Stimulated activated CD4-positive, alpha-beta T cell treated with anti-CD3 and anti-CD28 coated beads, Interleukin-4, amount 100 ng/mL, for 1 hour (primary cell): Measurements from ENCODE around the gene NKPD1.
"Not testable (repeated sequence)": the region's sequence is repeated elsewhere in the genome, so short reads cannot be mapped to it uniquely, and the experiment has no call there.

ENCODE experiments used
- DNase-seq: peaks from one replicate; pipeline ENCODE4 v3.0.0-alpha.2; 2020

Gene NKPD1

GRCh38 chr19:45137179-45137761 lies 23.5 kb downstream of the NKPD1 start:
- DNase-seq = no peak

- no peak for DNase-seq
Observed at GRCh38 chr19:45136507-45137178, 24.1 kb downstream of the NKPD1 start.

DNA sequence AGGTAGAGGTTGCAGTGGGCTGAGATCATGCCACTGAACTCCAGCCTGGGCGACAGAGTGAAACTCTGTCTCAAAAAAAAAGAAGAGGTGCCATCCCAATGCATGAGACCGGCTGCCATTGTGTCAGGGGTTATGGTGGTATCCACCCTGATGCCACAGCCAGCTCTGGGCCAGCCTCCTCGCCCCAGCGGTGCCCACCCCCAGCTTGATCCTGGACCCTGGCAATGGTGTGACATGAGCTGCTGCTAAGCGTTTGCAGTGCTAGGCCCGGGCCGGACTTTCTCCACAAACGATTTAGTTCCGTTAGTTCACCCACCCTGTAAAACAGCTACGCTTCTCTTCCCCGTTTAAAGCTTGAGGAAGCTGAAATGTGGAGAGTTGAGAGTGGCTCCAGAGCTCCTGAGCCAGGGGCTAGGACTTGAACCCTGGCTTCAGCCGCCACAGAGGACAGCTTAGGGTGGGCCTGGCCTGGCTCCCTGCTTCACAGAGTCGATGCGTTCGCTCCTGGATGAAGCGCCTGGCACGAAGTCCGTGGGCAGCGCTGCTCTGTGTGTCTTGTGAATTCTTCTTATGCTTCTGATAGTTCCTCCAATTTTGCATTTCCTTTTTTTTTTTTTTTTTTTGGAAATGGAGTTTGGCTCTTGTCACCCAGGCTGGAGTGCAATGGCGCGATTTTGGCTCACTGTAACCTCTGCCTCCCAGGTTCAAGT lies 25.5 kb downstream of the NKPD1 start:
- DNase-seq = no peak

DNA sequence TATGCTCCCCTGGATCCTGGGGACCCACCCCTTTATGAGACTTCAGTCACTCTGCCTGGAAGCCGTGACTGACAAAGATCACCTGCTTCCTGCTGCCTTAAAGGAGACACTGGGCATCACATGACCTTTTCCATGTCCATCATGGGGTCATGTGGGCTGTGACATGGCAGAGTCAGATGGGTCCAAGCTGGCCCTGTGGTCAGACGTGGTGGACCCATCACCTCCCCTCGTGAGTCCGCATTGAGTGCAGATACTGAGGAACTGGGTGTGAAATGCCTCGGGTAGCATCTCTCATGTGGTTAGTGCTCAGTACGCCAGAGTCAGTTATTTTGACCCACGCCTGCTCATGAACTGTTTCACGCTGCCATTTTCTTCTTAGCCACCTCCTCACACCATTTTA lies 27.1 kb downstream of the NKPD1 start:
- no peak for DNase-seq

DNA sequence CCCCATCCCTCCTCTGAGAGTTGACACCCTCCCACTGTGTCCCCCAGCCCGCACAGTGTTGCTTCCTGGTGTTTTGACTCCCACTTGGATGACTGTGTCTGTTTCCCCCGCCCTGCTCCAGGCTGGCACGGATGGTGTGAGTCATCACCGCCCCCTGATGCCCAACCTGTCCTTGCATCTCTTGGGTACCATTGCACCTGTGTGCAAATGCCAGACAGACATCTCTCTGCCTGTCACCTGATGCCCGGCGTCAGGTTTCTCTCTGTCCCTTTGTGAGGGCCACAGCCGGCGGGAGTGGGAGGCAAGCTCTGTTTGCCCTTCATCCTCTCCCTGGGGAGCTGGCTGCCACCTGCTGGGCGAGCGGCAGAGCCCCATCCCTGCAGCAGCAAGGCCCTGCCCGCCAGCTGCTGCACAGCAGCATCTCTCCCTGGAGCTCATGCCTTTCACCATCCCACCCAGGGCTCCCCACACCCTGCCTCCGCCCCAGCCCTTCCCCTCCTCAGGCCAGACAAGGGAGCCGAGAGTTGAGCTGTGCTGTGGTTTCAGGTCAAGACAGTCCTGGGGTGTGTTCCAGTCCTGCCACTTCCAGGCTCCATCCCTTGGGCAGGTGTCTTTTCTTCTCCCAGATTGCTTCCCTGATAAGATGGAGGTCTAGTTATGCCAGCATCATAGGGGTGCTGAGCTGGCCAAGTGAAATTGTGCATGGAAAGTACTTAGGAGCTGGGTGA lies 29.7 kb downstream of the NKPD1 start:
- no peak for DNase-seq

- DNase-seq = no peak
Observed at GRCh38 chr19:45130236-45130635, 30.5 kb downstream of the NKPD1 start.

DNA sequence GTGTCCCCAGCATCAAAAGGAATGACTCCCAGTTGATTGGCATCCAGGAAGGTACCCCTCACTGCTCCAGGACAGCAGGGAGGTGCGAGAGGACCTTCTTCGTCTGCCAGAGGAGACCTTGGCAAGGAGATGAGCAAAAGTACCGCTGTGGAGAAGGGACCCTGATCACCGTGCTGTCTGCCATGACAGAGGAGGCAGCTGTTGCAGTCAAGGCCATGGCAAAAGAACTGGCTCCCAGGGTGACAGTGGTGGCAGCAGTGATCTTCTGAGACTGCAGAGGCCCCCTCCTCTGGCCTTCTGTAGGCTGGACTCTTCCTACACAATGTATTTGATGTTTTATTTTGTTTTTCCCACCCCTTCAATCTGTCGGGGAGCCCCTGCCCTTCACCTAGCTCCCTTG lies 32.0 kb downstream of the NKPD1 start:
- no peak for DNase-seq

- no peak for DNase-seq
Observed at GRCh38 chr19:45128146-45128545, 32.6 kb downstream of the NKPD1 start.

DNA sequence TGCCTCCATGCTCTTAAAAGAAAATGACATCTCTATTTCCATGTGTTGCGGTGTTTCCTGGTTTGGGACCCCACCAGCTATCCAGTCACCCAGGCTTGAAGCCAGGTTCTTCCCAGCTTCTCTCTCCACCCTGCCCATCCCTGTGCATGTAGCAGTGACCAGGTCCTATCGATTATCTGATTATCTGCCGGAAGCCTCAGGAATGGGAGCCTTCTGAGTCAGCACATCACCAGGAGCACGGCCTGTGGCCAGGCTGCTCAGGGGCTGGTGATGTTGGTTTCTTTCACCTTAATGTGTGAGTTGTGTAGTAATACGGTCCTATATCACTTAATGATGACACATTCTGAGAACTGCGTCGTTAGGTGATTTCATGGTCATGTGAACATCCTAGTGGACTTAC lies 34.1 kb downstream of the NKPD1 start:
- no peak for DNase-seq

GRCh38 chr19:45125975-45126493 lies 34.7 kb downstream of the NKPD1 start:
- peak; percentile 68 for DNase-seq

GRCh38 chr19:45125360-45125759 lies 35.4 kb downstream of the NKPD1 start:
- no peak for DNase-seq

DNA sequence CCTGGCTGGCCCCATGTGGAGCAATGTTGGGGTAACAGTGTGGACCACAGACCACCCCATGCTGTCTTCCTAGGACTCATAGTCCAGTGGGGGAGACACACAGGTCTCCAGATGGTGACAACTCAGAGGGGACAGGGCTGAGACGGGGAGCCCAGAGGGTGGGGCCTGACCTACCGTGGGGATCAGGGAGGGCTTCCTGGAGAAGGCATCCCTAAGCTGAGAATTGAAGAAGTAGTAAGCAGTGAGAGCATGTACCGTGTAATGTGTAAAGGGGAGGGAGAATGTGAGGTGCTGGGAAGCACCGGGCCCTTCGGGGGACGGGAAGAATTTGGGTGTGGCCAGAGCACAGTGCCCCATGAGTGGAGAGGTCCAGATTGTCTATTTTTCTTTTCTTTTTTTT lies 36.8 kb downstream of the NKPD1 start:
- DNase-seq = no peak

GRCh38 chr19:45123440-45123850 lies 37.3 kb downstream of the NKPD1 start:
- DNase-seq = no peak

DNA sequence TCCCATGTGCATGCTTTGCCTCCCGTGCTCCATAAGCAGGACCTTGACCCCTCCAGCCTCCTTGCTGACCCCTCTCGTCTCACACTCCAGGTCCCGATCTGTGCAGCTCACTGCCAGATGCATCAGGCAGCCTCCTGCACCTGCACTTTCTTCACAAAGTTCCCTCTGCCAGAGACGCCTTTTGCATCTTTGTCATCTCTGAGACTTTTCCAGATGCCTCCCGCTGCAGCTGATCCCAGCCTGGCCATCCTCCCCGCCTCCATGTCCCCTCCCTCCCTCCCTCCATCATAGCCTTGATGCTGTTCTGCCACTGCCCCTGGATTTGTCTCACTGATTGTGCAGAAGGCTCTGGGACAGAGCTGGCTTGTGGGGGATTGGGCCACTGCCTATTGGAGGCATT lies 38.0 kb downstream of the NKPD1 start:
- DNase-seq = no peak

DNA sequence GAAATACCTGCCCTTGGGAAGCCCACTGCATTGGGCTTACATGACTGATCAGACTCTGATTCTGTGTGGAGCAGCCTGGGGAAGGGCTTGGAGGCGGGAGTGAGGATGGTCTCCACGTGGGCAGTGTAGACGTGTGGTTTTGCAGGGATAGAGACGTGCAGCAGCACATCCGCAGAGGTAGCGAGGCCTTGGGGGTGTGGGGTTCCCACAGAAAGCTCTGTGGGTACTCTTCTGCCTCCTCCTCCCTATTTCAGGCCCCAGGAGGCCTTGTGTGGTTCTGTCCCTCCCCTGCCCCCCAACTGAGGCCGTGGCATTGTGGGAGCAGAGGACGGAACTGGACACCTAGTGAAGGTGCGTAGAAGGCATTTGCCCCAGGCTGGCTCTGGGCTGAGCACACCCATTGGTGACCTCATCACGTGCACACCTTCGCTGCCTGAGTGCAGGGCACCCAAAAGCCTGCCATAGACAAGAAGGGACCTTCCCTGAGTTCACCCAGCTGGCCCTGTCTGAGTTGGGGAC lies 38.9 kb downstream of the NKPD1 start:
- no peak for DNase-seq

GRCh38 chr19:45119582-45119981 lies 41.2 kb downstream of the NKPD1 start:
- no peak for DNase-seq

DNA sequence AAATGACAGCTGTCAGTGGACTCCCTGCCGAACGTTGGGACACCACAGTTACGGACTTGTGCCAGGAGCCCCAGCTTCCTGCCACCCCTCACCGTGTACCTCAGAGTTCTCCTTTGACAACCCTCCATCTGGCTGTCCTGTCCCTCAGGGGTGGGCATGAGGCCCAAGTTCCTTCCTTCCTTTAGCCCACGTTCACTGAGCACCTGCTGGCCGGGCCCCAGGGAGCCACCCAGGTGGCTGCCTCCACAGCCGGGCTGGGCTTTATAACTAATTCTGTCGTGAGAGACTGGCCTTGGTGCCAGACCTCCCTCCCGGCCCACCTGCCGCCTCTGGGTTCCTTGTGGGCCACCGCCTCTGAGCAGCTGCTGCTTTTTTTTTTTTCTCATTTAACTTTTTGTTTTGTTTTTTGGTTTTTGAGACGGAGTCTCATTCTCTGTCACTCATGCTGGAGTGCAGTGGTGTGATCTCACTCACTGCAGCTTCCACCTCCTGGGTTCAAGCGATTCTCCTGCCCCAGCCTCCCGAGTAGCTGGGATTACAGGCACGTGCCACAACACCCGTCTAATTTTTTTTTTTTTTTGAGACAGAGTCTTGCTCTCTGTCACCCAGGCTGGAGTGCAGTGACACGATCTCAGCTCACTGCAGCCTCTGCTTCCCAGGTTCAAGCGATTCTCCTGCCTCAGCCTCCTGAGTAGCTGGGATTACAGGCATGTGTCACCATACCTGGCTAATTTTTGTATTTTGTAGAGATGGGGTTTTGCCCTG lies 42.0 kb downstream of the NKPD1 start:
- DNase-seq = not testable (repeated sequence)

DNA sequence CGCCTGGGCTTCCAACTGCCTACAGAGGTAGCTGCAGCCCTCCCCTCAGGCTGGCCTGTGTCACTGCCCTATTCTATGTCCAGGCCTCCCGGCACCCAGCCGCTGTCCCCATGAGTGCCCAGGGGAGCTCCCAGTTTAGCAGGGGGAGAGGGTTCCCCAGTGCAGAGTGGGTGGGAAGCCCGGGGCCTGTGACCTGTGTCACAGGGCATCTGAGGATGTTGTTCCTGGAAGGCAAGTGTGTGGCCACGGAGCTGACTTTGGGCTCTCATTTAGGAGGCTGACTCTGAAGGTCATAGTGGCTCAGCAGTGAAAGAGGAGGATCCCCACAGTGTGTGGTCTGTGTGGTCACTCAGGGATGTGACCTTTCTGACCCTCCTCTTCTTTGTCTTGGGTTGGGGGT lies 42.7 kb downstream of the NKPD1 start:
- DNase-seq = no peak

DNA sequence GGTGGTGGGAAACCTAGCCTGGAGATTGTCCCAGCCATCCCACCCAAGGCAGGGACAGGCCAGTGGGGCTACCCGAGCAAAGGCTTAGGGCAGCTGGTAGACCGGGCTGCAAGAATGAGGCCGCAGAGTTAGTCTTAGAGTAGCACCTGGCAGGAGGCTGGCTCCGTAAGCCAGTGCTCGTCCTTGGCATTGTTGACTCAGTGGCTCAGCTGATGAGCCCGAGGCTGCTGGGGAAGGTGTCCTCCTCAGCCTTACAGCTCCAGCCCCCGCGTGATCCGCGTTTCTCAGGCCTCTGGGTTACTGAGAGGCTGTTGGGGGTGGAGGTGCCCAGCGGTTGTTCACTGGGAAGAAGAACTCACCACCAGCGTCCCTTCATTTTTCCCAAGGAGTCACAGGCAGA lies 43.1 kb downstream of the NKPD1 start:
- DNase-seq = no peak

- peak; percentile 66 for DNase-seq
Observed at GRCh38 chr19:45117167-45117594, 43.6 kb downstream of the NKPD1 start.

DNA sequence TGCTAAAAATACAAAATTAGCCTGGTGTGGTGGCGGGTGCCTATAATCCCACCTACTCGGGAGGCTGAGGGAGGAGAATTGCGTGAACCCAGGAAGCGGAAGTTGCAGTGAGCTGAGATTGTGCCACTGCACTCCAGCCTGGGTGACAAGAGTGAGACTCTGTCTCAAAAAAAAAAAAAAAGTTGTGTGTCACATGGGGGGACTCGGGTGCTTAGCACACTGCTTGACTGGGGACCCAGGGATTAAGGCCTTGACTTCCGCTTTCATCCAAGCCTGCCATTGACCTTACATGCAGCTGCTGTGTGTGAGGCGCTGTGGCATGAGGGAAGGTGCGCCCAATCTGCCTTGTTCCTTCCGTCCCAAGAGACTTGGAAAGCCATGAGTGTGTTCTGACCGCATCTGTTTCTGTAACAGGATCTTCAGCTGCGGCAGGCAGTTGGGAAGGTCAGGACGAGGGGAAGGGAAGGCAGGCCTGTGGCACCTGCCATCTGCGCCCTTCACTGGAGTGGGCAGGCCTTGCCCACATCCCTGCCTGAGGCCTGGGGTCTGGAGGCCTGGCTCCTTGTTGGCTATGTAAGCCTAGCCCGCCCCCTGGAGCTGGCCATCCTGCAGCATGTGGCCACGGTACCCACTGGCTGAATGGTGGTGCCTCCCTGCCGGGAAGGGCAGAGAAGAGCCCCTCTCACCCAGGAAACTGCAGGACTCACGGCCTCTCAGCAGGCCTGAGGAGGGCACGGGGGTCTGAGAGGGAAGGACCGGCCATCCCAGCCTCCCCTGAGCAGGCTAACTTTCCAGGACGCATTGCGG lies 44.8 kb downstream of the NKPD1 start:
- no peak for DNase-seq

DNA sequence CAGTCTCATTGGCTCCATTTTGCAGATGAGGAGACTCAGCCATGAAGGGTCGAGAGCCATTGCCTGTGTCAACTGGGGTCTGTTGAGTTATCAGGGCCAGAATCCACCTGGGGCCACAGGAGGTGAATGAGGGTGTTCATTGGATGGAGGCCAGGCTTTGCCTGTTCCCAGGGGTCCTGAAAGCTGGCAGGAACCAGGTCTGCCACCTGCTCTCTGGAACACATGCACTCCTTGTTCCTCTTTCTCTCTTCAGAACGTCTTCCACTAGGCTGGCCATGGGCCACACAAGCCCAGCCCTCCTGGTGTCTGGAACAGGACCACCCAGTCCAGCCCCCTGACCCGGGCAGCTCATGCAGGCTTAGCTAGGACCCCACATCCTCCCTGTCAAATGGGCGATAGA lies 46.7 kb downstream of the NKPD1 start:
- DNase-seq = no peak
